ENCODE results near the gene FBXW7.

The FBXW7 gene

DNA sequence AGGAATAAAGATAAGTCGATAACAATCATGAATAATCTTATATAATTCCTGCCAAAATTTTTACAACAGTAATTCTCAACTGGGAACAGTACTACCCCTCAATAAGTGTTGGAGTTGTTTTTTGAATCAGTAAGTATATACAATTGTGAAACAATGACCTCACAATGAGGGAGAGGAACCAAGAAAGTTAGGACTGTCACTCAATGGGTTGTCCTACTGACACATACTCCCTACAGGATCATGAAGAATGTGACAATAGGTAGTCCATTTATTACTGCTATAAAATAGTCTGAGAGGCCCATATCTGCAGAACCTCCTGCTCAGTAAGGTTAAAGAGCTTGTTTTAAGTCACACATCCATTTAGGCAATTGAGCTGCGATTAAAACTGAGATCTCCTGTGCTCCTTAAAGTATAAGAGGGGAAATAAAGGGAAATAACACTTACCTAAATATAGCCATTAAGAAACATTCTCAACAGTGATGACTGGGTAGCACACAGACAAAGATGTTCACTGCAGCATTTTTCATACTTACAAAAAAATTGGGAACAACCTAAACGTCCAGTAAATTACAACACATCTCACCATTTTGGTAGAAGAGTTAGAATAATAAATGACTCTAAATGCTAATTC, 26.2 kb downstream of the FBXW7 start:
- no peak for DNase-seq

GRCh38 chr4:152508818-152509217, 27.1 kb downstream of the FBXW7 start:
- no peak for DNase-seq

DNA sequence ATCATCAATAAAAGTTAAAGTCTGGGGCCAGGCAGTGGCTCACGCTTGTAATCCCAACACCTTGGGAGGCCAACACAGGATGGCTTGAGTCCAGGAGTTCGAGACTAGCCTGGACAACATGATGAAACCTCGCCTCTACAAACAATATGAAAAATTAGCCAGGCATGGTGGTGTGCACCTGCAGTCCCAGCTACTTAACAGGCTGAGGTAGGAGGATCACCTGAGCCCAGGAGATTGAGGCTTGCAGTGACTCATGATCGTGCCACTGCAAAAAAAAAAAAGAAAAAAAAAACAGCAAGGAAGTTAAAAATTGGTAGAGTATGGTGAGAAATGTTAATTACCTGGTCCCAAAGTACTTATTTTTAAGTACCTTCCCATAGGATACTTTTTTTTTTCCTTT, 27.5 kb downstream of the FBXW7 start:
- no peak for DNase-seq

DNA sequence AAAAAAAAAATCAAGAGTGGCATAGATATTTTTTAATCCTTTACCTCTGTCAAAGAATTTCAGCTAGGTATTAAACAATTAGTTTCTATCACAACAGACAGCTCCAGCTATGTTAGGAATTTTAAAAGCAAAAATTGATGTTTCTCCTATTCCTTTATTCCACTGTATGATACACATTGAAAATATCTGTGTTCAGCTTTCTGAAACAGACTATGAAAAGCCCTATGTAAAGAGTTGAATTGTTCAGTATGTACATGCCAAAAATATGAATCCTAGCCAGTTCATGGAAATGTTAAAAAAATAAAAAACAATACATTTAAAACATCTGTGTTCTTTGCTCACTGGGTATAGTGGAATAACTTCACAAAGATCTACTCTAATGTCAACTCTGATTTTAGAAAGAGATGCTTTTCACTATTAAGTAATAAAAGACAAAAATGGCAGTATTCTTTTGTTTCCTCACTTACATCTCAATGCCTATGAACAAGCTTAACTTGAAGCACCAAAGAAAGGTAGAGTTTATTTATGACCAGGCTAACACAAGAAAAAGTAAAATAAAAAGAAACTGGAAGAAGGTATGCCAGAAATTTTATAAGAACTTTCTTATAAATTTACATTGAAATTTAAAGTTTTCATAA, 32.1 kb downstream of the FBXW7 start:
- DNase-seq = peak; percentile 50

GRCh38 chr4:152501846-152502536, 33.9 kb downstream of the FBXW7 start:
- peak; percentile 36 for DNase-seq

DNA sequence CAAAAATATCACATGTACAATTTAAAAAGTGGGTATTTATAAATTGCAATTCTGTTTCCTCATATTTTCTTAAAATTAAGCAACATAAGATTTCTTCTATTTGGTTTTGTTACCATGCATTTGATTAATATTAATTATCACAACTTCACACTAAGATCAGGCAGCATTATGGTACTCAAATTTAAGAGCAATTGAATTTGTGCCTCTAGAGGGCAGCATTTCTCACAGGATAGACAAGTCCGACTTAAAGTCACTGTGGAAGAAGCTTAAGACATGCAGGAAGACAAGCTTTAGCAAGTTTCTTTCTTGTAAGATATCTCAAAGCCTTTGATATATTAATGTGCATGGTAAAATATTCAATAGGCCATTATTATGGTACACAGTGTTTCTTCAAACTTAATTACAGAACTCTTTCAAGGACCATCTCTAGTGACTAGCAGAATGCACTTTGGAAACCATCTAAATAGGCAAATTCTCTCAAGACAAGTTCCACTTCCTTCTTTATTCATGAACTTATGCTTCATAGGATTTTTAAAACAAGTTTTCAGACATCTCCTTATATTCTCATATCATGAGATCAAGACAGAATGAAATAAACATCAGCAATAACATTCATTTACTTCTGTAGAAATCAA, 35.0 kb downstream of the FBXW7 start:
- DNase-seq = peak; percentile 83

- DNase-seq = no peak
Measured at GRCh38 chr4:152500275-152500674, 35.6 kb downstream of the FBXW7 start.

DNA sequence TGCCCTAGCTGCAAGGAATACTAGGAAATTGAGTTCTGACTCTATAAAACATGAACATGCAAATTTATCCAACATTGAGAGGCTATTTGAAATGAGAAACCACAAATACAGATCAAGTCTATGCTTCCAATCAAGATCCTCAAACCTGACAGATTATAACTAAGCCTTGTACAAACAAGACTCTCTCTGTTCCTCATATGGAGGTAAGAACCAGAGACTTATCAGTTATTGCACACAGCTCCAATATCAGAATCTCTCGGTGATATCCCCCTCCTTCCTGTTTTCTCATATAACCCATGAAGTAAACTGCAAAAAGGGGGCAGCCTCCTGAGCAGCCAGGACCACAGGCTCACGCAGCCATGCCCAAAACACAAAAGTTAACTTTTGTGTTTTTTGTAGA, 36.5 kb downstream of the FBXW7 start:
- no peak for DNase-seq

DNA sequence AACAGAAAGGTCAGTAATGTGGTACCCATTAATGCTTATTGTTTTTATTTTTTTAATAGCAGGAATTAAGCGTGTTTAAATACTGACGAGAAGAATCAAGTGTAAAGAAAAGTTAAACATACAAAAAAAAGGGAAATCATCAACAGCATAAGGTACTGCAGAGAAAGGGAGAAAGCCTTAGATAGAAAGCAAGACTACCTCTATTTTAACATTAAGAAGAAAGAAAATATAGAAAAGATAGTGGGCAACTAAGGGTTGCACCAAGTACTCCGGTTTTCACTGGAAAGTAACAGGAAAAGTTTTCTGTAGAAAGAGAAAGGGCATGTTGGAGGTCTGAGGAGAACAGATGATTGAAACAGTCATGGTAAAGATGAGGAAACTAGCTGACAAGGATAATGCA, 41.9 kb downstream of the FBXW7 start:
- DNase-seq = no peak

DNA sequence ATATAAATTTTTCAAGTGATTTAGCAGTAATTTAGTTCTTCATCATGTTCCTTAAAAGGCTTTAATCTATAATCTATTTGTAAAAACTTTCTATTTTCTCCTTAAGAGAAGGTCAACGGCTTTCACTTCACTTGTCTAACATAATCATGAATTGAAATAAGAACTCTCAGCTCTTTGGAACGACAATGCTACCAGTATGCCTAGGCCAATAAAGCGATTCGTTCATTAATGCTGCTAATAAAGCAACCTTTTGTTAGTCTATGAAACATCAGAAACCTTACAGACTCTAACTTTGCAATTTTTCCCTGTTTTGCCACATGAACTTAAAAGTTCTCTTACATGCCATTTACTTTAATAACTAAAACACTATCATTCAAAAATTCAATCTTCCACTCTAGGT, 47.6 kb downstream of the FBXW7 start:
- DNase-seq = no peak

- DNase-seq = no peak
Measured at GRCh38 chr4:152486429-152487389, 49.2 kb downstream of the FBXW7 start.

- DNase-seq = peak; percentile 75
Measured at GRCh38 chr4:152485726-152486276, 50.1 kb downstream of the FBXW7 start.

GRCh38 chr4:152482211-152482610, 53.7 kb downstream of the FBXW7 start:
- no peak for DNase-seq

- DNase-seq = no peak
Measured at GRCh38 chr4:152480901-152481300, 55.0 kb downstream of the FBXW7 start.

DNA sequence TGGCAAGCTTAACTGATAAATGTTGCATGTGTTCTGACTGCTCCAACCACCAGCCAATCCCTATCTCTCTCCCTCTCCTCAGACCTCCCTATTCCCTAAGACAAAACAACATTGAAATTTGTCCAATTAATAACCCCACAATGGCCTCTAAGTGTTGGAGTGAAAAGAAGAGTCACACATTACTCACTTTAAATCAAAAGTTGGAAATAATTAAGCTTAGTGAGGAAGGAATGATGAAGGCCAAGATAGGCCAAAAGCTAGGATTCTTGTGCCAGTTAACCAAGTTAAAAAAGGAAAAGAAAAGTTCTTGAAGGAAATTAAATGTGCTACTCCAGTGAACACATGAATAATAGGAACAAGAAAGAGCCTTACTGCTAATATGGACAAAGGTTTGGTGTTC, 55.6 kb downstream of the FBXW7 start:
- no peak for DNase-seq

- peak; percentile 69 for DNase-seq
Measured at GRCh38 chr4:152479428-152480026, 56.4 kb downstream of the FBXW7 start.

DNA sequence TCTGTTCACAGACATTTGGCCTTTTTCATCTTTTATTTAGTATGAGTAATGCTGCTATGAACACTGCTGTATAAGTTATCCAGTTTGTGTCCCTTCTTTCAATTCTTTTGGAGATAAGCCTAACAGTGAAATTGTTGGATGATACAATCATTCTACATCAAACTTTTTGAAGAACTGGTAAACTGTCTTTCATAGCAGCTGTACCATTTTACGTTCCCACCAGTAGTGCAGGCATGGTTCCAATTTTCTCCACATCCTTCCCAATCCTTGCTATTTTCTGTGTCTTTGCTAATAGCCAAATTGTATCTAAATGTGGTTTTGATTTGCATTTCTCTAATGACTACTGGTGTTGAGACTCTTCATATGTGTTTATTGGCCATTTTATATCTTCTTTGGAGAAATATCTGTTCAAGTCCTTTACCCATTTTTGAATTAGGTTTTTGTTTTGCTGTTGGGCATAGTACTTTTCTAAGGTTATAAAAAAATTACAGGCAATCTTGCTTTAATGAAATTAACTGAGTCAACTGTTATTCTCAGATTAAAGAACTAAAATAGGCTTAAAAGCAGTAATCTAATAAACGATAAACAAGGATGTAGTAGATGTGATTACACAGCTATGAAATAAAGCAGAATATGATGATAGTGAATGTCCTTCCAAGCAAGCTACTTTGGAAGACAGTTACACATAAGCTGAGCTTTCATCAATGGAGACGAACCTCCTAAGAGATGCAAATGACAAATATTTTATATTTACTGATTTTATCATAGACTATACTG, 57.2 kb downstream of the FBXW7 start:
- peak; percentile 44 for DNase-seq

GRCh38 chr4:152476796-152477195, 59.1 kb downstream of the FBXW7 start:
- DNase-seq = no peak

DNA sequence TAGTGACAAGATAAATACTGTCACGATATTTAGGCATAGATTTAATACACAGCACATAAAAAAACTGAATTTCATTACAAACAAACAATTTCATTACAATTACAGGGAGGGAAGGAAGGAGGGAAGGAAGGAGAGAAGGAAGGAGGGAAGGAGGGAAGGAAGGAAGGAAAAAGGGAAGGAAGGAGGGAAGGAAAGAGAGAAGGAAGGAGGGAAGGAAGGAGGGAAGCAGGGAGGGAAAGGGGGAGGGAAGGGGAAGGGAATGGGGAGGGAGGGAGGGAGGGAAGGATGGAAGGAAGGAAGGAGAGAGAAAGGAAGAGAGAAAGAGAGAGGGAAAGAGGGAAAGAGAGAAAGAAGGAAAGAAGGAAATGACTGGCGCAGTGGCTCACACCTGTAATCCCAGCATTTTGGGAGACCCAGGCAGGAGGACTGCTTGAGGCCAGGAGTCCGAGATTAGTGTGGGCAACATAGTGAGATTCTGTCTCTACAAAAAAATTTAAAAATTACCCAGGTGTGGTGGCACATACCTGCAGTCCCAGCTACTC, 64.6 kb downstream of the FBXW7 start:
- DNase-seq = no peak

DNA sequence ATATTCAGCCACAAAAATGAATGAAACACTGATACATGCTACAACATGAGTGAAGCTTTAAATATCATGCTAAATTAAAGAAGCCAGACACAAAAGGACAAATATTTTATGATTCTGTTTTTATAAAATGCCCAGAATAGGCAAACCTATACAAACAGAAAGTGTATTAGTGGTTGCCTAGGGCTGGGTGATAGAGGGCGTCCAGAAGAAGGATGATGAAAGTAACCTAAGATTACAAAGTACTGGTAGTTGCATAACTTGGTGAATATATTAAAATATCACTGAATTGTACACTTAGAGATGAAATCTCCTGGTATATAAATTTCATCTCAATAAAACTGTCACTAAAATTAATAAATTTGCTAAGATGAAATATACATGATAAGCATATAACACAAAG, 67.5 kb downstream of the FBXW7 start:
- no peak for DNase-seq

DNA sequence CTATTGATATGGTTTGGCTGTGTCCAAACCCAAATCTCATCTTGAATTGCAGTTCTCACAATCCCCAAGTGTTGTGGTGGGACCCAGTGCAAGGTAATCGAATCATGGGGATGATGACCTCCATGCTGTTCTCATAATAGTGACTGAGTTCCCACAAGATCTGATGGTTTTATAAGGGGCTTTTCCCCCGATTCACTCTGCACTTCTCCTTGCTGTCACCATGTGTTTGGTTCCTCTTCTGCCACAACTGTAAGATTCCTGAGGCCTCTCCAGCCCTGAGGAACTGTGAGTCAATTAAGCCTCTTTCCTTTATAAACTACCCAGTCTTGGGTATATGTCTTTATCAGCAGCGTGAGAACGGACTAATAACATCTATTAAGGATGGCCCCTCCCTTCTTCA, 68.8 kb downstream of the FBXW7 start:
- no peak for DNase-seq
